Measurements from ENCODE around the gene THSD7A.

- TF ChIP-seq CTCF (conservative IDR thresholded peaks at IDR 0.05; ENCODE audit: low read depth, low read length) (no peak), EZH2 (IDR thresholded peaks at IDR 0.05; ENCODE audit: borderline replicate concordance, low read depth, low read length, poor library complexity, severe bottlenecking) (no peak)
These were observed 244.9 kb downstream of the THSD7A start for GRCh38 chr7:11587048-11587447.
